Measurements from ENCODE around the gene STAC3.

- TF ChIP-seq REST (IDR thresholded peaks at IDR 0.05; ENCODE audit: unreplicated experiment) = peak; percentile 59
- TF ChIP-seq CTCF (conservative IDR thresholded peaks at IDR 0.05; ENCODE audit: low read depth in 2 of 2) = no peak
- TF ChIP-seq EZH2 (IDR thresholded peaks at IDR 0.05; ENCODE audit: low read depth, unreplicated experiment) = no peak
- no peak for TF ChIP-seq POLR2AphosphoS5 (IDR thresholded peaks at IDR 0.05; ENCODE audit: low read depth)
- TF ChIP-seq ZNF331 (CRISPR knock-in tag; IDR thresholded peaks at IDR 0.05; ENCODE audit: low read depth) = no peak
- TF ChIP-seq CREB1 (CRISPR knock-in tag; IDR thresholded peaks at IDR 0.05; ENCODE audit: low read depth) = no peak
- no peak for TF ChIP-seq EZH2phosphoT487 (IDR thresholded peaks at IDR 0.05; ENCODE audit: unreplicated experiment)
- no peak for TF ChIP-seq JUNB (IDR thresholded peaks at IDR 0.05; ENCODE audit: unreplicated experiment)
- no peak for TF ChIP-seq STAT1 (IDR thresholded peaks at IDR 0.05; ENCODE audit: unreplicated experiment)
- no peak for TF ChIP-seq ZNF114 (CRISPR knock-in tag; IDR thresholded peaks at IDR 0.05)
- TF ChIP-seq ETS1 (IDR thresholded peaks at IDR 0.05) = no peak
- no peak for TF ChIP-seq NANOG (IDR thresholded peaks at IDR 0.05; ENCODE audit: borderline replicate concordance)
- TF ChIP-seq ZNF462 (CRISPR knock-in tag; IDR thresholded peaks at IDR 0.05) = no peak
These were observed 3.7 kb upstream of the STAC3 start for GRCh38 chr12:57254506-57255280.

Measured in GM23338 (cell line).